SK-N-MC (cell line): ENCODE data around the gene WDR72.

Source experiments
- EZH2 ChIP-seq: fragments of 200-600 bp; sonication (generic); IDR thresholded peaks from one replicate; pipeline ENCODE4 v1.6.1; 2017; ENCODE audit warnings: antibody characterized with exemption
- FOXP2 ChIP-seq: optimal IDR thresholded peaks from 2 replicates; pipeline ENCODE3; 2011; ENCODE audit warnings: mild to moderate bottlenecking, moderate library complexity; ENCODE audit not compliant: insufficient read depth; ENCODE audit errors: extremely low read length, control extremely low read depth
- POLR2AphosphoS5 ChIP-seq: IDR thresholded peaks from 2 replicates; pipeline ENCODE4 v1.6.1; 2012; ENCODE audit warnings: mild to moderate bottlenecking, low read depth, low read length, borderline replicate concordance

DNA sequence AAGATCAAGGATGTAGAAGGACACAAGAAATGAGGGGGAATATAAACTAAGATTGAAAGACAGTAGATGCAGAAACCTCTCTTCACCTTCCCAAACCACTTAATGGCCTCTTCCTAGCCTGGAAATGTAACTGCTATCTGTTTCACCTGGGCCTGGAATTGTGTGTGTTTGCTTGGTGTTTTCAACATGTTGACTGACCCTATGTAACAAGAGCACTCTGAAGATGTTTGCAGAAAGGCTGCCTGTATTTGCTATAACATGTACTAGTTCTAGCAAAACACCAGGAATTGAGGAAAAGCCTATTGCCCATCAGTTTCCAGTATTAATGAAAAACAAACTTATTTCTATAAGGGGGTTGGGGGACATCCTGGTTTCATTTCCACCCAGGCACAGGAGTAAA is 248.3 kb downstream of the WDR72 start:
- TF ChIP-seq EZH2 (no peak), POLR2AphosphoS5 (no peak), FOXP2 (no peak)
